ENCODE measurements around the gene GSTT2.

Gene GSTT2

DNA sequence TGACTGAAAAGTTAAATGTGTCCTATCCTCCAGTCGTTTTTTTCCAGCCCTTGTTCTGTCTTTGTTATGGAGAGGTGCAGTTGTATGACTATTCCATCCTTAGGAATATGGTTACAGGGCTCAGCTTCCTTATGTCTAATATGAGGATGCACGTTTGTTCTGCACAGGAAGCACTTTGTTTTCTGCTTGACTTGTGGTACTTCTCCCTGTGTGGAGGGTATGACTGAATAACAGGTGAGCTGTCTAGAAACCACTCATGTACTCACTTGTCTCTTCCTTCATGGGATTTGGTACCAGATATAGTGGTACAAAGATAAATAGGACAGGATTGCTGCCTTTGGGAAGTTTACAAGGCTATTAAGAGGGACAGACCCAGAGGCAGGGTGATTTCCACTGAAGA lies 48.6 kb downstream of the GSTT2 start:
- H3K4me1 ChIP-seq (ENCODE audit: control insufficient read depth, insufficient read depth, low read length): peaks cover 21% of the 10 kb centered on the region
- H3K9me3 ChIP-seq (ENCODE audit: control insufficient read depth, insufficient read depth, low read depth, low read length): no peaks in the 10 kb centered on the region
- no peak overlapping the region for H3K4me3 ChIP-seq (ENCODE audit: low read depth, low read length)
- 0 out of 2 replicates have a peak, but pooled peaks have one; percentile 12 for TF ChIP-seq ZNF600 (tag by site-specific recombination; IDR thresholded peaks at IDR 0.05)
- TF ChIP-seq FEZF1 (tag by site-specific recombination; IDR thresholded peaks at IDR 0.05): no peak
- peaks cover 6% of the 10 kb centered on the region in 2 experiments; a peak in 2 of 3 replicates for H3K36me3 ChIP-seq (ENCODE audit: control insufficient read depth in 2 of 2, insufficient read depth in 1 of 2, low read length in 2 of 2)
- CTCF ChIA-PET: interaction anchor here (0.7 kb wide), 1 partner anchor 1415 kb away, joined by 3 read pairs; no protein-coding TSS in a partner anchor
- H3K27ac ChIP-seq (ENCODE audit: extremely low read depth, low read depth, low read length): no peak overlapping the region
- POLR2A ChIA-PET: interaction anchor here (1.6 kb wide), 1 partner anchor 18 kb away, joined by 4 read pairs; the partner anchor contains the start of gene CABIN1

DNA sequence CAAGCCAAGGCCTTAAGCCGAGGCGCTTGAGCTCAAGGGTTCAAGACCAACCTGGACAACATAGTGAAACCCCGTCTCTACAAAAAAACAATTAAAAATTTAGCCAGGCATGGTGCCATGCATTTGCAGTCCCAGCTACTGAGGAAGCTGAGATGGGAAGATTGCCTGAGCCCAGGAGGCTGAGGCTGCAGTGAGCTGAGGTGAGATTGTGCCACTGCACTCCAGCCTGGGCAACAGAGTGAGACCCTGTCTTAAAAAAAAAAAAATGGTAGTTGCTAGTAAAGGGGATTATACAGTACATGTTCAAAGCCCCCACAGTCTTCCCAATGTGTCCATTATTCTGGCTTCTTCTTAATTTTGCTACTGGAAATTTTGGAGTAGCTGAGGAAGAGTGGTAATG lies 49.4 kb downstream of the GSTT2 start:
- POLR2A ChIA-PET: interaction anchor here (0.9 to 1.6 kb wide), 2 partner anchors 10 to 19 kb away, joined by 3 to 4 read pairs; partner anchors contain the start of gene CABIN1

DNA sequence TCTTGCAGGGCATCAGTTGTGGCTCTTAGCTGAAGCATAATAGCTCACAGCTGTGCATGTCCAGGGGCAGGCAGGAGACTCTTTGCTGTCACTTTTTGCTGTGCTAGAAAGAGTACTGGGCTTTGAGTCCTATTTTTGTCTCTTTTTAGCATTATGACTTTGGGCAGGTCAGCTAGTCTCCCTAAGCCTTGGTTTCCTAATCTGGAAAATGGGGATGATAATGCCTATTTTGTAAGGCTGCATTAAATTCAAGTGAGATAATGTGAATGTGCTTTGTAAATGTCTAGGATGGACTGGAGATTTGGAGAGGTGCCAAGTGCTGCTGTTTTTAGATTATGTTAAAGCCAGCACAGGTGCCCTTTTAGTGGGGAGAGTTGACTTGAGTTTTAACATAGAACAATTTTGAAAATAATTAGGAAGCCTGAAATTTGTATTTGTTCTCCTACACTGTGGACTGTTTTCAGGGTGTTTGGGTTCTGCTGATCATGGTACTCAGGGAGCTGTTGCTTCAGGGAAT lies 50.3 kb downstream of the GSTT2 start:
- H3K4me1 ChIP-seq (ENCODE audit: control insufficient read depth, insufficient read depth, low read length): peaks cover 20% of the 10 kb centered on the region
- ChIA-PET CTCF (interaction anchor here (0.6 to 1.0 kb wide), 3 partner anchors 9 to 84 kb away, joined by 3 to 4 read pairs (median 3); no protein-coding TSS in a partner anchor), POLR2A (interaction anchor here (0.9 kb wide), 1 partner anchor 9 kb away, joined by 3 read pairs; no protein-coding TSS in a partner anchor)
- no peak overlapping the region for H3K4me3 ChIP-seq (ENCODE audit: low read depth, low read length)
- no peak overlapping the region for H3K27ac ChIP-seq (ENCODE audit: extremely low read depth, low read depth, low read length)
- no peaks in the 10 kb centered on the region for H3K9me3 ChIP-seq (ENCODE audit: control insufficient read depth, insufficient read depth, low read depth, low read length)
- H3K36me3 ChIP-seq (ENCODE audit: control insufficient read depth in 2 of 2, insufficient read depth in 1 of 2, low read length in 2 of 2): peaks cover 6% of the 10 kb centered on the region in 2 experiments; a peak in 2 of 3 replicates
- TF ChIP-seq ZFP41 (tag by site-specific recombination; IDR thresholded peaks at IDR 0.05; ENCODE audit: borderline replicate concordance) (no peak), ZSCAN30 (tag by site-specific recombination; IDR thresholded peaks at IDR 0.05) (0 out of 2 replicates have a peak, but pooled peaks have one; percentile 36)

More for the DNA sequence above, 49.4 kb downstream of the GSTT2 start:
- H3K36me3 ChIP-seq (ENCODE audit: control insufficient read depth in 2 of 2, insufficient read depth in 1 of 2, low read length in 2 of 2): peaks cover 6% of the 10 kb centered on the region in 2 experiments; a peak in 2 of 3 replicates
- TF ChIP-seq ZNF366 (tag by site-specific recombination; conservative IDR thresholded peaks at IDR 0.05) (no peak), ZNF121 (tag by site-specific recombination; IDR thresholded peaks at IDR 0.05) (peak; percentile 95), OSR2 (tag by site-specific recombination; IDR thresholded peaks at IDR 0.05) (0 out of 2 replicates have a peak, but pooled peaks have one; percentile 19)
- H3K4me3 ChIP-seq (ENCODE audit: low read depth, low read length): no peak overlapping the region
- no peaks in the 10 kb centered on the region for H3K9me3 ChIP-seq (ENCODE audit: control insufficient read depth, insufficient read depth, low read depth, low read length)
- H3K4me1 ChIP-seq (ENCODE audit: control insufficient read depth, insufficient read depth, low read length): peaks cover 21% of the 10 kb centered on the region
- no peak overlapping the region for H3K27ac ChIP-seq (ENCODE audit: extremely low read depth, low read depth, low read length)
- CTCF ChIA-PET: interaction anchor here (0.6 kb wide), 1 partner anchor 425 kb away, joined by 3 read pairs; no protein-coding TSS in a partner anchor

Measured in HEK293 (cell line).